Endothelial cell of umbilical vein (primary cell): Measurements from ENCODE around the gene CCNH. TPM values are rescaled to one million over a fixed set of nuclear protein-coding genes. Genes with fewer than 3 reads are reported as not detected.

ENCODE experiments used
- BruUV-seq: library from RNA; stranded (reverse); fragments of 400-500 nt; replicated peaks from 2 replicates; lab custom pipeline; 2021; lab: Mats Ljungman, UMichigan
- CTCF ChIA-PET: fragments of 300-600, 350-600 bp; sonication (Branson Sonifier 250); formaldehyde crosslinking; loops from one replicate; lab custom pipeline; 2021; ENCODE audit warnings: antibody characterized with exemption, inconsistent platforms; lab: Charles Lee
- POLR2A ChIA-PET: fragments of 300-600, 350-600 bp; sonication (Branson Sonifier 250); formaldehyde crosslinking; loops from one replicate; lab custom pipeline; 2021; ENCODE audit warnings: antibody characterized with exemption, inconsistent platforms; lab: Charles Lee
- DNase-seq: peaks from one replicate; pipeline ENCODE4 v3.0.0-alpha.2; 2011; ENCODE audit warnings: low read depth, low spot score
- FAIRE-seq: peaks from 2 replicates; lab custom pipeline; 2011; peaks lifted over from hg19 to GRCh38; lab: Jason Lieb, UNC
- H2AFZ ChIP-seq: 2 replicates; pipeline ENCODE4 v1.6.0; 2012; ENCODE audit warnings: low read depth, low read length, control low read depth, inconsistent platforms
- H3K27ac ChIP-seq: 2 replicates; pipeline ENCODE4 v1.5.1; 2011; ENCODE audit warnings: low read depth, mild to moderate bottlenecking, control low read depth, low read length, moderate library complexity; ENCODE audit not compliant: insufficient read depth
- H3K27me3 ChIP-seq, 2 experiments: 2 replicates each; pipeline versions ENCODE4 v1.6.0 to v1.6.1; 2011; ENCODE audit warnings: low read length in 2 of 2, mixed read lengths in 1 of 2; ENCODE audit not compliant: control insufficient read depth in 2 of 2, insufficient read depth in 2 of 2
- H3K36me3 ChIP-seq, 2 experiments: 2 replicates in 1 of 2; 3 replicates in 1 of 2; pipeline ENCODE4 v1.5.1; 2011; ENCODE audit warnings: low read length in 2 of 2, mild to moderate bottlenecking in 1 of 2, moderate library complexity in 1 of 2; ENCODE audit not compliant: control insufficient read depth in 2 of 2, insufficient read depth in 2 of 2; ENCODE audit errors: extremely low read depth in 1 of 2
- H3K4me1 ChIP-seq: 3 replicates; pipeline ENCODE4 v1.5.1; 2011; ENCODE audit warnings: mild to moderate bottlenecking, low read length; ENCODE audit not compliant: control insufficient read depth, insufficient read depth; ENCODE audit errors: extremely low read depth
- H3K4me2 ChIP-seq: 2 replicates; pipeline ENCODE4 v1.6.1; 2011; ENCODE audit warnings: low read length, control low read depth, mixed read lengths; ENCODE audit not compliant: insufficient read depth
- H3K4me3 ChIP-seq, 3 experiments: fragments of 200-600 bp in 1 of 3; sonication (generic), shearing (Covaris generic) in 1 of 3; replicated peaks in 1 of 3; 2 replicates each; pipeline ENCODE4 v1.5.1; 2011 to 2016; ENCODE audit warnings: control low read depth in 3 of 3, low read length in 3 of 3, mild to moderate bottlenecking in 2 of 3, inconsistent platforms in 1 of 3, low read depth in 1 of 3, moderate library complexity in 1 of 3; ENCODE audit not compliant: insufficient read depth in 1 of 3
- H3K79me2 ChIP-seq: 2 replicates; pipeline ENCODE4 v1.6.0; 2012; ENCODE audit warnings: low read length, inconsistent platforms; ENCODE audit not compliant: control insufficient read depth, insufficient read depth
- H3K9ac ChIP-seq: replicated peaks from 2 replicates; pipeline ENCODE3; 2011; ENCODE audit warnings: low read length, control low read depth; ENCODE audit not compliant: insufficient read depth; ENCODE audit errors: extremely low read depth
- H3K9me1 ChIP-seq: replicated peaks from 3 replicates; pipeline ENCODE4 v1.6.0; 2011; ENCODE audit warnings: mild to moderate bottlenecking, low read length; ENCODE audit not compliant: control insufficient read depth, insufficient read depth; ENCODE audit errors: extremely low read depth
- H3K9me3 ChIP-seq: replicated peaks from 2 replicates; pipeline ENCODE4 v1.5.1; 2012; ENCODE audit warnings: low read length, inconsistent platforms; ENCODE audit not compliant: control insufficient read depth, insufficient read depth
- H4K20me1 ChIP-seq: replicated peaks from 2 replicates; pipeline ENCODE3; 2011; ENCODE audit warnings: mild to moderate bottlenecking, low read length; ENCODE audit not compliant: control insufficient read depth, insufficient read depth; ENCODE audit errors: extremely low read depth
- GATA2 ChIP-seq: IDR thresholded peaks from 2 replicates; pipeline ENCODE4 v1.7.0; 2011; ENCODE audit warnings: low read depth, mild to moderate bottlenecking, moderate library complexity, mixed read lengths, low read length; ENCODE audit not compliant: insufficient read length, insufficient read depth
- POLR2A ChIP-seq: IDR thresholded peaks from 2 replicates; pipeline ENCODE4 v1.6.1; 2012; ENCODE audit warnings: low read depth, mild to moderate bottlenecking, control low read depth, low read length
- POLR2AphosphoS5 ChIP-seq: IDR thresholded peaks from 2 replicates; pipeline ENCODE4 v1.6.1; 2012; ENCODE audit warnings: low read depth, mild to moderate bottlenecking, control low read depth, low read length, moderate library complexity; ENCODE audit not compliant: insufficient read depth
- dilution Hi-C: fragments of 300-500 bp; cut with MboI; formaldehyde crosslinking; loops from one replicate; pipeline ENCODE4 v1.15.0; 2019; ENCODE audit warnings: low sequenced_read_pairs; ENCODE audit not compliant: extremely low pct_ligation_motif_present
- intact Hi-C: fragments of 100-400 bp; cut with micrococcal nuclease; formaldehyde crosslinking; loops from one replicate; pipeline ENCODE4 v1.10.0; 2022
- polyA plus RNA-seq, 4 experiments: library from polyadenylated mRNA; depleted of rRNA in 3 of 4; stranded (reverse) in 3 of 4; unstranded in 1 of 4; fragments of >200 nt; gene quantifications; 2 replicates each; pipeline versions ENCODE4 v1.2.1 to v1.2.3, GENCODE V29; 2011 to 2012; ENCODE audit warnings: missing spikeins in 1 of 4
- total RNA-seq: library from RNA; stranded (reverse); gene quantifications from 2 replicates; pipeline ENCODE4 v1.2.3, GENCODE V29; 2021
- TF ChIP-seq, protein P1 (sequence below), 2 donors: IDR thresholded peaks; 1 replicate in 1 of 2; 2 replicates in 1 of 2; pipeline ENCODE4 v1.5.1; 2011; ENCODE audit warnings: low read length in 2 of 2, mild to moderate bottlenecking in 2 of 2, moderate library complexity in 2 of 2, control low read depth in 1 of 2, inconsistent platforms in 1 of 2, low read depth in 1 of 2; ENCODE audit not compliant: insufficient read depth in 1 of 2; ENCODE audit errors: extremely low read depth in 1 of 2

The CCNH gene
- total and polyA plus RNA-seq, 2 donors (not counting 3 experiments of a cell fraction or from before 2014, with no cell fraction given): 47.9 to 50.6 TPM

DNA sequence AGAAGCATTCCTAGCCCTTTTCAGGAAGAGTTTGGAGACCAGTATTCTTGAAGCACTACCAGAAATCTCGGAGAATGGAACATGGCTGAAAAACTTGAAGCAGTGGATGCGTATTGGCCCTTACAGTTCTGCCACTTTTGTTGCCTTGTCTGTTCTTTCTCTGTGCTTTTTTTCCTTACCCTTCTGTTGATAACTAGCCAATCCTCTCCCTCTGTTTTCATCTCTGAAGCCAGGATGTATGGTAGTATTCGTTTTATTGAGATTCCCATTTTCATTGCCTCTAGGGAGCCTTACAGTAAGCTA lies 564 bp upstream of the CCNH start:
- Histone ChIP-seq H3K9me1 (no peaks in the 10 kb centered on the region), H3K4me1 (peaks cover 18% of the 10 kb centered on the region), H3K79me2 (peaks cover 37% of the 10 kb centered on the region), H3K9ac (peak overlapping the region; percentile 61), H3K4me3 (peak overlapping the region in 2 of 3 experiments; percentile 8 to 61), H3K27ac (peak overlapping the region; percentile 56), H3K27me3 (no peaks in the 10 kb centered on the region), H3K36me3 (peaks cover 2 to 4% of the 10 kb centered on the region in 2 experiments), H3K9me3 (no peaks in the 10 kb centered on the region), H2AFZ (peak overlapping the region; percentile 98), H4K20me1 (peaks cover 3% of the 10 kb centered on the region), H3K4me2 (peak overlapping the region; percentile 76)
- dilution Hi-C loops: no loop called here
- POLR2A ChIA-PET: interaction anchor here (1.2 kb wide), 1 partner anchor 11 kb away, joined by 3 read pairs; no protein-coding TSS in a partner anchor
- TF ChIP-seq POLR2A: no peak
- CTCF ChIA-PET: interaction anchor here (0.9 to 4.2 kb wide), 4 partner anchors 8 to 1278 kb away, joined by 3 to 33 read pairs (median 7); no protein-coding TSS in a partner anchor
- intact Hi-C loops: loop anchor here (2.0 to 5.0 kb wide), 5 partner anchors 291 to 1472 kb away; partner anchors contain the start of gene COX7C
- DNase-seq: no peak
- BruUV-seq: no TSS peak
- FAIRE-seq: no peak

DNA sequence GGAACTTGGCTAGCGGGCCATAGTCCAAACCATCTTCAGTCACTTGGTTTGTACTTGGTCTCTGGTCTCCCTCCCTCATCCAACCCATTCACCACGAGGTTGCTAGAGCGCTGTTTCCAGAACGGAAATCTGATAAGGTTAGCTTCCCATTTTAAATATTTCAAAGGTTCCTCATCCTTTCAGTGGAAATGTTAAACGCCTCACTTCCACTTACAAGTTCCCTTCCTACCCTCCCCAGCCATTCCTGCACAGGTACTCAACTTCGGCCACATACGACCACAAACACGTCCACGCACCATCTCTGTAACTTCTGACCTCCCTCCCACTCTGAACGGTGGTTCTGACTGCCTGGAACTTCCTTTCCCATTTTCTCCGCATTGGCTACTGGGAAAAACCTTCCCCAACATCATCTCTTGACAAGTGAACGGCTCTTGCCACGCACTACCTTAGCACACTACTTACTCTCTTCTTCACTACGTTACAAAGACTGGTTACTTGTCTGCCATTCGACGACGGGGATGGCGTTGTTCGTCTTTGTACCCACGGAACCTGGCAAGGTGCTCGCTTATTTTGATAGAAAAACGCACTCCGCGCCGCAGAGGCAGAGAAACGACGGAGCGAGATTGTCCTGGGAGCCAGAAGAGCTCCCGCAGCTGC lies 629 bp downstream of the CCNH start:
- dilution Hi-C loops (no loop called here), intact Hi-C loops (loop anchor here (1.0 to 5.0 kb wide), 6 partner anchors 10 to 1473 kb away; partner anchors contain the start of gene COX7C)
- H3K4me1 ChIP-seq: peaks cover 18% of the 10 kb centered on the region
- H3K4me2 ChIP-seq: peak overlapping the region; percentile 88
- DNase-seq (peak; percentile 71), FAIRE-seq (peak; percentile 77)
- peak overlapping the region; percentile 97 for H3K27ac ChIP-seq
- H4K20me1 ChIP-seq: peaks cover 3% of the 10 kb centered on the region
- peak overlapping the region; percentile 98 for H3K9ac ChIP-seq
- ChIA-PET POLR2A (interaction anchor here (0.6 to 1.2 kb wide), 2 partner anchors 9 to 390 kb away, joined by 3 read pairs; no protein-coding TSS in a partner anchor), CTCF (interaction anchor here (1.0 to 4.2 kb wide), 6 partner anchors 9 to 1312 kb away, joined by 3 to 33 read pairs (median 4); no protein-coding TSS in a partner anchor)
- no peaks in the 10 kb centered on the region for H3K9me3 ChIP-seq
- TF ChIP-seq POLR2A (no peak), GATA2 (peak; percentile 85), POLR2AphosphoS5 (peak; percentile 23)
- TF ChIP-seq, protein P1, sequence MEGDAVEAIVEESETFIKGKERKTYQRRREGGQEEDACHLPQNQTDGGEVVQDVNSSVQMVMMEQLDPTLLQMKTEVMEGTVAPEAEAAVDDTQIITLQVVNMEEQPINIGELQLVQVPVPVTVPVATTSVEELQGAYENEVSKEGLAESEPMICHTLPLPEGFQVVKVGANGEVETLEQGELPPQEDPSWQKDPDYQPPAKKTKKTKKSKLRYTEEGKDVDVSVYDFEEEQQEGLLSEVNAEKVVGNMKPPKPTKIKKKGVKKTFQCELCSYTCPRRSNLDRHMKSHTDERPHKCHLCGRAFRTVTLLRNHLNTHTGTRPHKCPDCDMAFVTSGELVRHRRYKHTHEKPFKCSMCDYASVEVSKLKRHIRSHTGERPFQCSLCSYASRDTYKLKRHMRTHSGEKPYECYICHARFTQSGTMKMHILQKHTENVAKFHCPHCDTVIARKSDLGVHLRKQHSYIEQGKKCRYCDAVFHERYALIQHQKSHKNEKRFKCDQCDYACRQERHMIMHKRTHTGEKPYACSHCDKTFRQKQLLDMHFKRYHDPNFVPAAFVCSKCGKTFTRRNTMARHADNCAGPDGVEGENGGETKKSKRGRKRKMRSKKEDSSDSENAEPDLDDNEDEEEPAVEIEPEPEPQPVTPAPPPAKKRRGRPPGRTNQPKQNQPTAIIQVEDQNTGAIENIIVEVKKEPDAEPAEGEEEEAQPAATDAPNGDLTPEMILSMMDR (IDR thresholded peaks at IDR 0.05; ENCODE audit: extremely low read depth in 1 of 2, insufficient read depth in 1 of 2, low read depth in 1 of 2, low read length in 2 of 2): no peak
- TSS peak; percentile 82 for BruUV-seq
- H2AFZ ChIP-seq: peak overlapping the region; percentile 16
- H3K79me2 ChIP-seq: peaks cover 45% of the 10 kb centered on the region
- H3K27me3 ChIP-seq: no peaks in the 10 kb centered on the region
- no peaks in the 10 kb centered on the region for H3K9me1 ChIP-seq
- H3K36me3 ChIP-seq: peaks cover 2 to 11% of the 10 kb centered on the region in 2 experiments
- peak overlapping the region; percentile 71 to 96 (median 94) for H3K4me3 ChIP-seq
